Measurements from ENCODE around the gene HSPA12B. TPM values are rescaled to one million over a fixed set of nuclear protein-coding genes. Genes with fewer than 3 reads are reported as not detected.

Gene HSPA12B
- total and polyA plus RNA-seq, 2 of the 13 experiments (the other 11 are each of a cell fraction or from before 2014, with no cell fraction given) = 0.01 TPM; not detected in 1

DNA sequence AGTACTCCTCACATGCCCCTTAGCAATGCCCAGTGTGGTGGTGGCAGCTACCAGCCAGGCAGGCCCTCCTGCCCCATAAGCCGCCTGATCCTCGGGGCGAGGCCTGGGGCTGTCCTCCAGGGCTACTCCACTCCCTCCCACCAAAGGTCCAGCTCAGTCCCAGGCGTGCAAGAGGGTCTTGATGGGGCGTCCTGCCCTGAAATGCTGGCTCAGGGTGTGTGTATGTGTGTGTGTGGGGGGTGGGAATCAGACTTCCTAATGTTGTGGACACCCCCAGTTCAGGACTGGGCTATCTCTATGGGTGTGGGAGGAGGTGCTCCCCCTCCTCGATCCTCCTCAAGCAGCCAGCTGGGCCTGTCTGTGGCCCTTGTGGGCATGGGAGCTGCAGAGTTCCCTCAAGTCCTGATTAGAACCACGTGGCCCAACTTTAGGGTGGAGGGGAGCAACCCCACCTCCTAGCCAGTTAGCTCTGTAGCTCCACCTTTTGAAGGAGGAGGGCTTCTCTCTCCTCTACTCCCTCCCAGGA lies 7.5 kb downstream of the HSPA12B start (continued):
- TF ChIP-seq, protein P1, sequence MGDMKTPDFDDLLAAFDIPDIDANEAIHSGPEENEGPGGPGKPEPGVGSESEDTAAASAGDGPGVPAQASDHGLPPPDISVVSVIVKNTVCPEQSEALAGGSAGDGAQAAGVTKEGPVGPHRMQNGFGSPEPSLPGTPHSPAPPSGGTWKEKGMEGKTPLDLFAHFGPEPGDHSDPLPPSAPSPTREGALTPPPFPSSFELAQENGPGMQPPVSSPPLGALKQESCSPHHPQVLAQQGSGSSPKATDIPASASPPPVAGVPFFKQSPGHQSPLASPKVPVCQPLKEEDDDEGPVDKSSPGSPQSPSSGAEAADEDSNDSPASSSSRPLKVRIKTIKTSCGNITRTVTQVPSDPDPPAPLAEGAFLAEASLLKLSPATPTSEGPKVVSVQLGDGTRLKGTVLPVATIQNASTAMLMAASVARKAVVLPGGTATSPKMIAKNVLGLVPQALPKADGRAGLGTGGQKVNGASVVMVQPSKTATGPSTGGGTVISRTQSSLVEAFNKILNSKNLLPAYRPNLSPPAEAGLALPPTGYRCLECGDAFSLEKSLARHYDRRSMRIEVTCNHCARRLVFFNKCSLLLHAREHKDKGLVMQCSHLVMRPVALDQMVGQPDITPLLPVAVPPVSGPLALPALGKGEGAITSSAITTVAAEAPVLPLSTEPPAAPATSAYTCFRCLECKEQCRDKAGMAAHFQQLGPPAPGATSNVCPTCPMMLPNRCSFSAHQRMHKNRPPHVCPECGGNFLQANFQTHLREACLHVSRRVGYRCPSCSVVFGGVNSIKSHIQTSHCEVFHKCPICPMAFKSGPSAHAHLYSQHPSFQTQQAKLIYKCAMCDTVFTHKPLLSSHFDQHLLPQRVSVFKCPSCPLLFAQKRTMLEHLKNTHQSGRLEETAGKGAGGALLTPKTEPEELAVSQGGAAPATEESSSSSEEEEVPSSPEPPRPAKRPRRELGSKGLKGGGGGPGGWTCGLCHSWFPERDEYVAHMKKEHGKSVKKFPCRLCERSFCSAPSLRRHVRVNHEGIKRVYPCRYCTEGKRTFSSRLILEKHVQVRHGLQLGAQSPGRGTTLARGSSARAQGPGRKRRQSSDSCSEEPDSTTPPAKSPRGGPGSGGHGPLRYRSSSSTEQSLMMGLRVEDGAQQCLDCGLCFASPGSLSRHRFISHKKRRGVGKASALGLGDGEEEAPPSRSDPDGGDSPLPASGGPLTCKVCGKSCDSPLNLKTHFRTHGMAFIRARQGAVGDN (CRISPR knock-in tag; IDR thresholded peaks at IDR 0.05) = peak; percentile 83
- TF ChIP-seq ZBTB8A (CRISPR knock-in tag; IDR thresholded peaks at IDR 0.05; ENCODE audit: borderline replicate concordance, low read depth) = peak; percentile 81; the same call in 1 of the 2 replicates
- TF ChIP-seq, protein P2, sequence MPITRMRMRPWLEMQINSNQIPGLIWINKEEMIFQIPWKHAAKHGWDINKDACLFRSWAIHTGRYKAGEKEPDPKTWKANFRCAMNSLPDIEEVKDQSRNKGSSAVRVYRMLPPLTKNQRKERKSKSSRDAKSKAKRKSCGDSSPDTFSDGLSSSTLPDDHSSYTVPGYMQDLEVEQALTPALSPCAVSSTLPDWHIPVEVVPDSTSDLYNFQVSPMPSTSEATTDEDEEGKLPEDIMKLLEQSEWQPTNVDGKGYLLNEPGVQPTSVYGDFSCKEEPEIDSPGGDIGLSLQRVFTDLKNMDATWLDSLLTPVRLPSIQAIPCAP (CRISPR knock-in tag; IDR thresholded peaks at IDR 0.05; ENCODE audit: low read depth) = no peak
- TF ChIP-seq, protein P3, sequence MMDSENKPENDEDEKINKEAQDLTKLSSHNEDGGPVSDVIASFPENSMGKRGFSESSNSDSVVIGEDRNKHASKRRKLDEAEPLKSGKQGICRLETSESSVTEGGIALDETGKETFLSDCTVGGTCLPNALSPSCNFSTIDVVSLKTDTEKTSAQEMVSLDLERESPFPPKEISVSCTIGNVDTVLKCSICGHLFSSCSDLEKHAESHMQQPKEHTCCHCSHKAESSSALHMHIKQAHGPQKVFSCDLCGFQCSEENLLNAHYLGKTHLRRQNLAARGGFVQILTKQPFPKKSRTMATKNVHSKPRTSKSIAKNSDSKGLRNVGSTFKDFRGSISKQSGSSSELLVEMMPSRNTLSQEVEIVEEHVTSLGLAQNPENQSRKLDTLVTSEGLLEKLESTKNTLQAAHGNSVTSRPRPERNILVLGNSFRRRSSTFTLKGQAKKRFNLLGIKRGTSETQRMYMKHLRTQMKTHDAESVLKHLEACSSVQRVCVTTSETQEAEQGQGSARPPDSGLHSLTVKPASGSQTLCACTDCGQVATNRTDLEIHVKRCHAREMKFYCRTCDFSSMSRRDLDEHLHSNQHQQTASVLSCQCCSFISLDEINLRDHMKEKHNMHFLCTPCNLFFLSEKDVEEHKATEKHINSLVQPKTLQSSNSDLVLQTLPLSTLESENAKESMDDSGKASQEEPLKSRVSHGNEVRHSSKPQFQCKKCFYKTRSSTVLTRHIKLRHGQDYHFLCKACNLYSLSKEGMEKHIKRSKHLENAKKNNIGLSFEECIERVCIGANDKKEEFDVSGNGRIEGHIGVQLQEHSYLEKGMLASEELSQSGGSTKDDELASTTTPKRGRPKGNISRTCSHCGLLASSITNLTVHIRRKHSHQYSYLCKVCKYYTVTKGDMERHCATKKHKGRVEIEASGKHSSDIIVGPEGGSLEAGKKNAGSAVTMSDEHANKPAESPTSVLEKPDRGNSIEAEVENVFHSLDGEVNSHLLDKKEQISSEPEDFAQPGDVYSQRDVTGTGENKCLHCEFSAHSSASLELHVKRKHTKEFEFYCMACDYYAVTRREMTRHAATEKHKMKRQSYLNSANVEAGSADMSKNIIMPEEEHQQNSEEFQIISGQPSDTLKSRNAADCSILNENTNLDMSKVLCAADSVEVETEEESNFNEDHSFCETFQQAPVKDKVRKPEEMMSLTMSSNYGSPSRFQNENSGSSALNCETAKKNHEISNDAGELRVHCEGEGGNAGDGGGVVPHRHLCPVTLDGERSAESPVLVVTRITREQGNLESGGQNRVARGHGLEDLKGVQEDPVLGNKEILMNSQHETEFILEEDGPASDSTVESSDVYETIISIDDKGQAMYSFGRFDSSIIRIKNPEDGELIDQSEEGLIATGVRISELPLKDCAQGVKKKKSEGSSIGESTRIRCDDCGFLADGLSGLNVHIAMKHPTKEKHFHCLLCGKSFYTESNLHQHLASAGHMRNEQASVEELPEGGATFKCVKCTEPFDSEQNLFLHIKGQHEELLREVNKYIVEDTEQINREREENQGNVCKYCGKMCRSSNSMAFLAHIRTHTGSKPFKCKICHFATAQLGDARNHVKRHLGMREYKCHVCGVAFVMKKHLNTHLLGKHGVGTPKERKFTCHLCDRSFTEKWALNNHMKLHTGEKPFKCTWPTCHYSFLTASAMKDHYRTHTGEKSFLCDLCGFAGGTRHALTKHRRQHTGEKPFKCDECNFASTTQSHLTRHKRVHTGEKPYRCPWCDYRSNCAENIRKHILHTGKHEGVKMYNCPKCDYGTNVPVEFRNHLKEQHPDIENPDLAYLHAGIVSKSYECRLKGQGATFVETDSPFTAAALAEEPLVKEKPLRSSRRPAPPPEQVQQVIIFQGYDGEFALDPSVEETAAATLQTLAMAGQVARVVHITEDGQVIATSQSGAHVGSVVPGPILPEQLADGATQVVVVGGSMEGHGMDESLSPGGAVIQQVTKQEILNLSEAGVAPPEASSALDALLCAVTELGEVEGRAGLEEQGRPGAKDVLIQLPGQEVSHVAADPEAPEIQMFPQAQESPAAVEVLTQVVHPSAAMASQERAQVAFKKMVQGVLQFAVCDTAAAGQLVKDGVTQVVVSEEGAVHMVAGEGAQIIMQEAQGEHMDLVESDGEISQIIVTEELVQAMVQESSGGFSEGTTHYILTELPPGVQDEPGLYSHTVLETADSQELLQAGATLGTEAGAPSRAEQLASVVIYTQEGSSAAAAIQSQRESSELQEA (CRISPR knock-in tag; IDR thresholded peaks at IDR 0.05; ENCODE audit: not compliant biosample characterization) = no peak
- TF ChIP-seq TAF15 (IDR thresholded peaks at IDR 0.05; ENCODE audit: low read depth, low read length, poor library complexity, severe bottlenecking) = no peak
- TF ChIP-seq HNRNPL (IDR thresholded peaks at IDR 0.05; ENCODE audit: low read depth, low read length) = 0 out of 2 replicates have a peak, but pooled peaks have one; percentile 61
- TF ChIP-seq ZNF30 (CRISPR knock-in tag; IDR thresholded peaks at IDR 0.05) = 0 out of 2 replicates have a peak, but pooled peaks have one; percentile 18
- TF ChIP-seq ZNF543 (CRISPR knock-in tag; IDR thresholded peaks at IDR 0.05) = peak; percentile 73; the same call in 1 of the 2 replicates
- TF ChIP-seq, protein P4, sequence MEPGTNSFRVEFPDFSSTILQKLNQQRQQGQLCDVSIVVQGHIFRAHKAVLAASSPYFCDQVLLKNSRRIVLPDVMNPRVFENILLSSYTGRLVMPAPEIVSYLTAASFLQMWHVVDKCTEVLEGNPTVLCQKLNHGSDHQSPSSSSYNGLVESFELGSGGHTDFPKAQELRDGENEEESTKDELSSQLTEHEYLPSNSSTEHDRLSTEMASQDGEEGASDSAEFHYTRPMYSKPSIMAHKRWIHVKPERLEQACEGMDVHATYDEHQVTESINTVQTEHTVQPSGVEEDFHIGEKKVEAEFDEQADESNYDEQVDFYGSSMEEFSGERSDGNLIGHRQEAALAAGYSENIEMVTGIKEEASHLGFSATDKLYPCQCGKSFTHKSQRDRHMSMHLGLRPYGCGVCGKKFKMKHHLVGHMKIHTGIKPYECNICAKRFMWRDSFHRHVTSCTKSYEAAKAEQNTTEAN (CRISPR knock-in tag; conservative IDR thresholded peaks at IDR 0.05) = 0 out of 2 replicates have a peak, but pooled peaks have one; percentile 14
- TF ChIP-seq, protein P5, sequence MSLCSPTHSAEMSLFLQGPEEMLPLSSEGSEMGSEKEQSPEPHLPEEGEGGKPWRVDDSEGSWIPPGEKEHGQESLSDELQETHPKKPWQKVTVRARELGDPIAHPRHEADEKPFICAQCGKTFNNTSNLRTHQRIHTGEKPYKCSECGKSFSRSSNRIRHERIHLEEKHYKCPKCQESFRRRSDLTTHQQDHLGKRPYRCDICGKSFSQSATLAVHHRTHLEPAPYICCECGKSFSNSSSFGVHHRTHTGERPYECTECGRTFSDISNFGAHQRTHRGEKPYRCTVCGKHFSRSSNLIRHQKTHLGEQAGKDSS (CRISPR knock-in tag; IDR thresholded peaks at IDR 0.05; ENCODE audit: borderline replicate concordance, low read depth) = no peak
- no peak for TF ChIP-seq KAT8 (CRISPR knock-in tag; IDR thresholded peaks at IDR 0.05)
- TF ChIP-seq SP1 (IDR thresholded peaks at IDR 0.05) = no peak
- no peak for TF ChIP-seq SP1 (CRISPR knock-in tag; IDR thresholded peaks at IDR 0.05)

Measured in HepG2 (cell line).